Ovary (tissue), 9 donors: ENCODE data around the gene P2RX2. TPM values are rescaled to one million over a fixed set of nuclear protein-coding genes. Genes with fewer than 3 reads are reported as not detected.

Experiments
- DNase-seq, 5 donors: peaks; one replicate each; pipeline ENCODE4 v3.0.0-alpha.2; 2019 to 2020
- H3K27ac ChIP-seq, 2 donors: fragments of 200-600 bp; one replicate each; pipeline versions ENCODE4 v1.5.1 to v1.8.0; 2019 to 2022
- H3K27me3 ChIP-seq: fragments of 200-600 bp; one replicate; pipeline ENCODE4 v1.8.0; 2022
- H3K36me3 ChIP-seq: fragments of 200-600 bp; sonication (generic); one replicate; pipeline ENCODE4 v1.5.1; 2019
- H3K4me1 ChIP-seq: one replicate; pipeline ENCODE4 v1.8.1; 2013; ENCODE audit warnings: mild to moderate bottlenecking, moderate library complexity; ENCODE audit not compliant: insufficient read depth
- H3K4me3 ChIP-seq: fragments of 200-600 bp; sonication (generic); one replicate; pipeline ENCODE4 v1.5.1; 2017
- H3K9me3 ChIP-seq, 2 donors: fragments of 200-600 bp in 1 of 2; sonication (generic) in 1 of 2; one replicate each; pipeline versions ENCODE4 v1.5.1 to v1.8.1; 2013 to 2019; ENCODE audit warnings: mild to moderate bottlenecking in 1 of 2, moderate library complexity in 1 of 2
- CTCF ChIP-seq, 3 donors: fragments of 450-650 bp in 2 of 3; fragments of 200-600 bp in 1 of 3; IDR thresholded peaks; one replicate each; pipeline versions ENCODE4 v1.5.1 to v1.8.0; 2016 to 2022; ENCODE audit warnings: antibody characterized with exemption in 3 of 3, mild to moderate bottlenecking in 1 of 3
- EP300 ChIP-seq: sonication (generic); formaldehyde crosslinking; IDR thresholded peaks from one replicate; pipeline ENCODE4 v1.6.1; 2017; ENCODE audit warnings: antibody characterized with exemption
- POLR2A ChIP-seq: fragments of 450-650 bp; IDR thresholded peaks from one replicate; pipeline ENCODE4 v1.6.1; 2017; ENCODE audit warnings: antibody characterized with exemption, mild to moderate bottlenecking, moderate library complexity
- WGBS, 3 donors: extraction: QIAGEN DNeasy Blood & Tissue Kit in 1 of 3; methylation state at CpG; one replicate each; pipeline versions ENCODE4 v1.1.5 to v1.1.7; 2013 to 2017; 5-methylcytosine and 5-hydroxymethylcytosine counted together
- intact Hi-C, 4 donors: fragments of 100-400 bp; cut with DNase I; formaldehyde crosslinking; loops; one replicate each; pipeline versions ENCODE4 v1.11.0 to v1.15.1; 2022 to 2023
- polyA plus RNA-seq, 2 donors: library from polyadenylated mRNA; stranded (reverse); fragments of 200-250 nt in 1 of 2; fragments of 350-450 nt in 1 of 2; fragmentation: Illumina TruSeq in 1 of 2; extraction: RNeasy Lipid Tissue Mini Kit (QIAGEN cat#74804) in 1 of 2; gene quantifications; one replicate each; pipeline ENCODE4 v1.2.3, GENCODE V29; 2013 to 2014
- total RNA-seq, 7 donors: library from RNA; depleted of rRNA in 2 of 7; stranded (reverse); fragments of >200 nt in 2 of 7; fragmentation: NEBNext Ultra II Directional in 3 of 7; extraction: Animal tissue kit (Norgen Biotek cat#: 25700) in 3 of 7; gene quantifications; one replicate each; pipeline versions ENCODE4 v1.1.0 to v1.2.4, GENCODE V29; 2016 to 2023
- donor health status: DM: no; HTN: no; CAD: no; lungs with moderate emphysema.
- donor health status: DM: no; HTN: no; CAD: no.
- donor health status: Bipolar disorder and iron deficiency.
- donor health status: DM: yes; HTN: yes; CAD: no.
- donor health status: DM: no; HTN: no; CAD: no.
- donor health status: DM: yes; HTN: yes; CAD: no.

Gene P2RX2
- total and polyA plus RNA-seq, 9 donors = 0.11 to 1.1 (median 0.45) TPM; not detected in 6

GRCh38 chr12:132614029-132614428, 4.5 kb upstream of the P2RX2 start:
- Histone ChIP-seq H3K27ac (no peak overlapping the region), H3K36me3 (no peaks in the 10 kb centered on the region), H3K4me3 (no peak overlapping the region), H3K4me1 (peaks cover 3% of the 10 kb centered on the region), H3K9me3 (peaks cover 0 to 12% of the 10 kb centered on the region in 2 donors), H3K27me3 (peaks cover 9% of the 10 kb centered on the region)
- WGBS, 3 donors = 80 to 83% (median 83%) methylated on average over 5 of the region's 5 CpGs
- no peak for DNase-seq
- TF ChIP-seq CTCF (IDR thresholded peaks at IDR 0.05) (no peak), POLR2A (no peak), EP300 (no peak)
- intact Hi-C loops = loop anchor here in 1 of 4 donors (10.0 kb wide), 1 partner anchor 189 kb away; no protein-coding TSS in a partner anchor

- DNase-seq = peak; percentile 57 to 83 (median 79)
- no peak overlapping the region for H3K4me3 ChIP-seq
- H3K27me3 ChIP-seq = peaks cover 9% of the 10 kb centered on the region
- peaks cover 0 to 12% of the 10 kb centered on the region in 2 donors for H3K9me3 ChIP-seq
- intact Hi-C loops = loop anchor here in 2 of 4 donors (5.0 to 10.0 kb wide), 2 partner anchors 190 to 203 kb away; no protein-coding TSS in a partner anchor
- WGBS, 3 donors = 23 to 28% (median 24%) methylated on average over 18 of the region's 18 CpGs
- H3K4me1 ChIP-seq = peaks cover 3% of the 10 kb centered on the region
- no peaks in the 10 kb centered on the region for H3K36me3 ChIP-seq
- TF ChIP-seq CTCF (IDR thresholded peaks at IDR 0.05) = peak; percentile 51 to 57 (median 53)
- no peak for TF ChIP-seq POLR2A
- H3K27ac ChIP-seq = no peak overlapping the region
Measured at GRCh38 chr12:132614861-132615578, 3.6 kb upstream of the P2RX2 start.

DNA sequence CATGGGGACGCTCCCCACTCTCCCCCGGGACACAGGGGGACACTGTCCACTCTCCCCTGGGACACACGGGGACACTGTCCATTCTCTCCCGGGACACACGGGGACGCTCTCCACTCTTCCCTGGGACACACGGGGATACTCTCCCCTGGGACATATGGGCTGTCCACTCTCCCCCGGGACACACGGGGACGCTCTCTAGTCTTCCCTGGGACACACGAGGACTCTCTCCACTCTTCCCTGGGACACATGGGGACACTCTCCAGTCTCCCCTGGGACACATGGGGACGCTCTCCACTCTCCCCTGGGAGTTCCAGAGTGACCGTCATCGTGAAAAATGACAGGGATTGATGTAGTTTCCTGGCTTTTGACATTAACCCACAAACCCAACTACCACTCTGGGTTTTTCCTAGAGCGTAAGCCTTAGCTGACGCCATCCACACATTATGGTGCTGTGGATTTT, 3.0 kb upstream of the P2RX2 start:
- DNase-seq = no peak
- H3K4me1 ChIP-seq = peaks cover 3% of the 10 kb centered on the region
- no peaks in the 10 kb centered on the region for H3K36me3 ChIP-seq
- H3K27ac ChIP-seq = no peak overlapping the region
- peaks cover 0 to 12% of the 10 kb centered on the region in 2 donors for H3K9me3 ChIP-seq
- H3K4me3 ChIP-seq = no peak overlapping the region
- 79 to 82% (median 79%) methylated on average over 16 of the region's 16 CpGs for WGBS, 3 donors
- intact Hi-C loops = loop anchor here in 2 of 4 donors (5.0 to 10.0 kb wide), 2 partner anchors 191 to 203 kb away; no protein-coding TSS in a partner anchor
- peaks cover 9% of the 10 kb centered on the region for H3K27me3 ChIP-seq
- TF ChIP-seq CTCF (IDR thresholded peaks at IDR 0.05) (no peak), EP300 (no peak), POLR2A (no peak)

GRCh38 chr12:132617135-132617701, 1.4 kb upstream of the P2RX2 start:
- intact Hi-C loops = loop anchor here in 2 of 4 donors (5.0 to 10.0 kb wide), 2 partner anchors 192 to 205 kb away; no protein-coding TSS in a partner anchor
- DNase-seq = no peak
- no peaks in the 10 kb centered on the region for H3K36me3 ChIP-seq

More at GRCh38 chr12:132617135-132617701, 1.4 kb upstream of the P2RX2 start:
- TF ChIP-seq POLR2A = no peak
- no peak for TF ChIP-seq CTCF (IDR thresholded peaks at IDR 0.05)
- no peak for TF ChIP-seq EP300
- H3K4me3 ChIP-seq = no peak overlapping the region
- H3K27me3 ChIP-seq = peaks cover 9% of the 10 kb centered on the region
- peaks cover 0 to 12% of the 10 kb centered on the region in 2 donors for H3K9me3 ChIP-seq
- no peak overlapping the region for H3K27ac ChIP-seq
- 82 to 85% (median 82%) methylated on average over 4 of the region's 4 CpGs for WGBS, 3 donors
- peaks cover 4% of the 10 kb centered on the region for H3K4me1 ChIP-seq
